ENCODE measurements around the gene STT3A.

Gene STT3A

GRCh38 chr11:125670172-125670571 lies 77.5 kb downstream of the STT3A start:
- DNase-seq: no peak

GRCh38 chr11:125671561-125671960 lies 78.9 kb downstream of the STT3A start:
- no peak for DNase-seq
